ENCODE measurements around the gene PSMA7.

The PSMA7 gene

GRCh38 chr20:62141397-62142251 lies 1.6 kb downstream of the PSMA7 start:
- no peak for DNase-seq (ENCODE audit: low read depth)

GRCh38 chr20:62141043-62141396 lies 2.2 kb downstream of the PSMA7 start:
- no peak for DNase-seq (ENCODE audit: low read depth)
- no peak for TF ChIP-seq CTCF (IDR thresholded peaks at IDR 0.05; ENCODE audit: low read depth, low read length, missing control alignments)
- peak overlapping the region; percentile 78 for H3K4me3 ChIP-seq (ENCODE audit: low read depth, low read length)

More at GRCh38 chr20:62141397-62142251, 1.6 kb downstream of the PSMA7 start:
- peak; percentile 49 for TF ChIP-seq CTCF (IDR thresholded peaks at IDR 0.05; ENCODE audit: low read depth, low read length, missing control alignments)
- H3K4me3 ChIP-seq (ENCODE audit: low read depth, low read length), result peak overlapping the region; percentile 78

- TF ChIP-seq CTCF (IDR thresholded peaks at IDR 0.05; ENCODE audit: low read depth, low read length, missing control alignments), result no peak
- no peak for DNase-seq (ENCODE audit: low read depth)
- no peak overlapping the region for H3K4me3 ChIP-seq (ENCODE audit: low read depth, low read length)
Observed at GRCh38 chr20:62139636-62140035, 3.6 kb downstream of the PSMA7 start.

- no peak for DNase-seq (ENCODE audit: low read depth)
- no peak overlapping the region for H3K4me3 ChIP-seq (ENCODE audit: low read depth, low read length)
- no peak for TF ChIP-seq CTCF (IDR thresholded peaks at IDR 0.05; ENCODE audit: low read depth, low read length, missing control alignments)
Observed at GRCh38 chr20:62138912-62139311, 4.3 kb downstream of the PSMA7 start.

- no peak for TF ChIP-seq CTCF (IDR thresholded peaks at IDR 0.05; ENCODE audit: low read depth, low read length, missing control alignments)
- H3K4me3 ChIP-seq (ENCODE audit: low read depth, low read length), result no peak overlapping the region
- DNase-seq (ENCODE audit: low read depth), result no peak
Observed at GRCh38 chr20:62138204-62138543, 5.0 kb downstream of the PSMA7 start.

GRCh38 chr20:62137478-62138203 lies 5.6 kb downstream of the PSMA7 start:
- no peak overlapping the region for H3K4me3 ChIP-seq (ENCODE audit: low read depth, low read length)
- no peak for TF ChIP-seq CTCF (IDR thresholded peaks at IDR 0.05; ENCODE audit: low read depth, low read length, missing control alignments)
- no peak for DNase-seq (ENCODE audit: low read depth)
